HepG2 (cell line): ENCODE data around the gene SLC6A6. TPM values are rescaled to one million over a fixed set of nuclear protein-coding genes. Genes with fewer than 3 reads are reported as not detected.

Source experiments
- ATAC-seq: fragments of 200-7000 bp; cut with Tn5 transposase; 3 replicates; pipeline ENCODE4 v1.9.1; 2020; ENCODE audit warnings: mild to moderate bottlenecking, moderate library complexity
- BruUV-seq: library from RNA; stranded (reverse); fragments of 400-500 nt; replicated peaks from 2 replicates; lab custom pipeline; 2021; lab: Mats Ljungman, UMichigan
- CTCF ChIA-PET: fragments of 300-600 bp; formaldehyde crosslinking; extraction: SDS; loops from one replicate; lab custom pipeline; 2021; ENCODE audit warnings: low total read pairs, inconsistent platforms, low intra/inter-chr PET ratio; lab: Yijun Ruan, JAX
- POLR2A ChIA-PET: fragments of 350-600 bp; sonication (Branson Sonifier 250); formaldehyde crosslinking; loops from one replicate; lab custom pipeline; 2020; ENCODE audit warnings: antibody characterized with exemption, inconsistent platforms; lab: Yijun Ruan, JAX
- DNase-seq: peaks from one replicate; pipeline ENCODE4 v3.0.0-alpha.2; 2015; ENCODE audit warnings: low spot score
- FAIRE-seq: peaks from 3 replicates; lab custom pipeline; 2011; peaks lifted over from hg19 to GRCh38; lab: Jason Lieb, UNC
- H2AFZ ChIP-seq: one replicate; pipeline ENCODE4 v1.6.1; 2011; ENCODE audit warnings: low read length, inconsistent platforms
- H3K27ac ChIP-seq: fragments of 300-600 bp; 3 replicates; pipeline ENCODE4 v1.8.0; 2011; ENCODE audit warnings: mixed run types, mild to moderate bottlenecking, mixed read lengths, low read length, inconsistent platforms; ENCODE audit not compliant: insufficient read depth; ENCODE audit errors: extremely low read length
- H3K27me3 ChIP-seq, 2 experiments: fragments of 200-600 bp in 1 of 2; 2 replicates in 1 of 2; 3 replicates in 1 of 2; pipeline versions ENCODE4 v1.6.0 to v1.8.0; 2011; ENCODE audit warnings: low read length in 2 of 2, mild to moderate bottlenecking in 2 of 2, moderate library complexity in 2 of 2, inconsistent platforms in 1 of 2; ENCODE audit not compliant: insufficient read depth in 2 of 2, control insufficient read depth in 1 of 2
- H3K36me3 ChIP-seq, 2 experiments: fragments of 200-600 bp in 1 of 2; replicated peaks in 1 of 2; 2 replicates in 1 of 2; 3 replicates in 1 of 2; pipeline versions ENCODE4 v1.5.1 to v1.8.0; 2011; ENCODE audit warnings: low read length in 2 of 2, inconsistent platforms in 1 of 2; ENCODE audit not compliant: insufficient read depth in 2 of 2, control insufficient read depth in 1 of 2
- H3K4me1 ChIP-seq: 2 replicates; pipeline ENCODE4 v1.5.1; 2012; ENCODE audit warnings: low read length, inconsistent platforms; ENCODE audit not compliant: insufficient read depth
- H3K4me2 ChIP-seq: 2 replicates; pipeline ENCODE4 v1.6.0; 2011; ENCODE audit warnings: low read depth, low read length, inconsistent platforms
- H3K4me3 ChIP-seq, 3 experiments: fragments of 200-600 bp in 1 of 3; sonication (generic), shearing (Covaris generic) in 1 of 3; replicated peaks in 1 of 3; 2 replicates each; pipeline ENCODE4 v1.5.1; 2011 to 2016; ENCODE audit warnings: low read length in 3 of 3, inconsistent platforms in 2 of 3, low read depth in 2 of 3, mild to moderate bottlenecking in 2 of 3, control low read depth in 1 of 3, mixed read lengths in 1 of 3; ENCODE audit not compliant: insufficient read depth in 1 of 3
- H3K79me2 ChIP-seq: one replicate; pipeline ENCODE4 v1.6.1; 2011; ENCODE audit warnings: low read length, inconsistent platforms; ENCODE audit not compliant: insufficient read depth
- H3K9ac ChIP-seq: 2 replicates; pipeline ENCODE4 v1.6.0; 2011; ENCODE audit warnings: mild to moderate bottlenecking, low read depth, low read length, inconsistent platforms; ENCODE audit not compliant: insufficient read depth
- H3K9me3 ChIP-seq: 2 replicates; pipeline ENCODE4 v1.5.1; 2012; ENCODE audit warnings: mild to moderate bottlenecking, low read length
- H4K20me1 ChIP-seq: 2 replicates; pipeline ENCODE4 v1.6.0; 2011; ENCODE audit warnings: inconsistent platforms, mild to moderate bottlenecking, low read length, moderate library complexity; ENCODE audit not compliant: insufficient read depth
- MYNN ChIP-seq: sonication (generic); formaldehyde crosslinking; IDR thresholded peaks from 2 replicates; pipeline ENCODE4 v1.4.0; 2020; ENCODE audit warnings: mild to moderate bottlenecking, low read depth, missing genetic modification reagents
- RARG ChIP-seq: sonication (generic); formaldehyde crosslinking; IDR thresholded peaks from 2 replicates; pipeline ENCODE4 v1.4.0; 2020; ENCODE audit warnings: low read depth, mild to moderate bottlenecking, missing genetic modification reagents
- ZFP36L2 ChIP-seq: sonication (generic); formaldehyde crosslinking; IDR thresholded peaks from 2 replicates; pipeline ENCODE4 v1.4.0; 2020; ENCODE audit warnings: missing genetic modification reagents
- ZFP90 ChIP-seq: sonication (generic); formaldehyde crosslinking; IDR thresholded peaks from 2 replicates; pipeline ENCODE4 v1.8.0; 2022; ENCODE audit warnings: missing genetic modification reagents, mild to moderate bottlenecking, inconsistent platforms, borderline replicate concordance
- ZFYVE20 ChIP-seq: sonication (generic); formaldehyde crosslinking; IDR thresholded peaks from 2 replicates; pipeline ENCODE4 v1.8.0; 2023; ENCODE audit warnings: low read depth, mild to moderate bottlenecking, moderate library complexity, missing genetic modification reagents, borderline replicate concordance
- ZNF20 ChIP-seq: sonication (generic); formaldehyde crosslinking; IDR thresholded peaks from 2 replicates; pipeline ENCODE4 v1.4.0; 2020; ENCODE audit warnings: mild to moderate bottlenecking, moderate library complexity, missing genetic modification reagents
- ZNF232 ChIP-seq: sonication (generic); formaldehyde crosslinking; IDR thresholded peaks from 2 replicates; pipeline ENCODE4 v1.4.0; 2020; ENCODE audit warnings: missing genetic modification reagents, borderline replicate concordance
- ZNF350 ChIP-seq: sonication (generic); formaldehyde crosslinking; IDR thresholded peaks from 2 replicates; pipeline ENCODE4 v1.4.0; 2020; ENCODE audit warnings: mild to moderate bottlenecking, low read depth, missing genetic modification reagents, borderline replicate concordance
- ZNF44 ChIP-seq: sonication (generic); formaldehyde crosslinking; IDR thresholded peaks from 2 replicates; pipeline ENCODE4 v1.5.1; 2020; ENCODE audit warnings: mild to moderate bottlenecking, missing genetic modification reagents
- ZNF460 ChIP-seq: sonication (generic); formaldehyde crosslinking; IDR thresholded peaks from 2 replicates; pipeline ENCODE4 v1.5.1; 2020; ENCODE audit warnings: missing genetic modification reagents, mild to moderate bottlenecking, borderline replicate concordance
- ZNF557 ChIP-seq: sonication (generic); formaldehyde crosslinking; IDR thresholded peaks from 2 replicates; pipeline ENCODE4 v1.4.0; 2020; ENCODE audit warnings: missing genetic modification reagents
- ZNF644 ChIP-seq: IDR thresholded peaks from 2 replicates; pipeline ENCODE4 v1.6.1; 2016; ENCODE audit warnings: low read depth
- WGBS: methylation state at CpG from one replicate; pipeline ENCODE4 v1.1.6; 2017; ENCODE audit warnings: low lambda C conversion rate; 5-methylcytosine and 5-hydroxymethylcytosine counted together
- in situ Hi-C: cut with HindIII; loops from 2 replicates; pipeline ENCODE4 v1.10.0; 2017; ENCODE audit warnings: low pct_unique_long_range_greater_than_20kb; ENCODE audit not compliant: extremely low pct_ligation_motif_present
- intact Hi-C: fragments of 100-400 bp; cut with micrococcal nuclease; formaldehyde crosslinking; loops from one replicate; pipeline ENCODE4 v1.10.0; 2022; ENCODE audit not compliant: unreplicated experiment
- polyA plus RNA-seq, 8 experiments: library from polyadenylated mRNA; depleted of rRNA in 3 of 8; stranded (reverse) in 7 of 8; unstranded in 1 of 8; fragments of >200 nt; fragmentation: Illumina TruSeq in 4 of 8; extraction: Trizol in 4 of 8; gene quantifications; 2 replicates each; pipeline versions ENCODE4 v1.2.1 to v1.2.3, GENCODE V29; 2011 to 2016; ENCODE audit warnings: low read depth in 4 of 8, missing spikeins in 1 of 8, mixed read lengths in 1 of 8; ENCODE audit not compliant: insufficient read depth in 1 of 8
- total RNA-seq, 5 experiments: library from RNA; depleted of rRNA; stranded (reverse); fragments of >200 nt; fragmentation: Illumina TruSeq; extraction: Trizol; gene quantifications; 2 replicates each; pipeline ENCODE4 v1.2.3, GENCODE V29; 2016; ENCODE audit warnings: low read depth in 1 of 5
- TF ChIP-seq, protein P1 (sequence below): sonication (generic); formaldehyde crosslinking; conservative IDR thresholded peaks from 2 replicates; pipeline ENCODE4 v1.8.0; 2022; ENCODE audit warnings: mild to moderate bottlenecking, moderate library complexity, missing genetic modification reagents
- TF ChIP-seq, protein P2 (sequence below): sonication (generic); formaldehyde crosslinking; IDR thresholded peaks from 2 replicates; pipeline ENCODE4 v1.4.0; 2020; ENCODE audit warnings: missing genetic modification reagents, borderline replicate concordance

SLC6A6 gene
- total and polyA plus RNA-seq, 2 of the 13 experiments (the other 11 are each of a cell fraction or from before 2014, with no cell fraction given): 14.1 to 20.7 TPM

GRCh38 chr3:14445773-14446172 is 43.4 kb downstream of the SLC6A6 start:
- CTCF ChIA-PET: no interaction called here
- intact Hi-C loops: no loop called here

More at GRCh38 chr3:14445773-14446172, 43.4 kb downstream of the SLC6A6 start:
- TF ChIP-seq, protein P1, sequence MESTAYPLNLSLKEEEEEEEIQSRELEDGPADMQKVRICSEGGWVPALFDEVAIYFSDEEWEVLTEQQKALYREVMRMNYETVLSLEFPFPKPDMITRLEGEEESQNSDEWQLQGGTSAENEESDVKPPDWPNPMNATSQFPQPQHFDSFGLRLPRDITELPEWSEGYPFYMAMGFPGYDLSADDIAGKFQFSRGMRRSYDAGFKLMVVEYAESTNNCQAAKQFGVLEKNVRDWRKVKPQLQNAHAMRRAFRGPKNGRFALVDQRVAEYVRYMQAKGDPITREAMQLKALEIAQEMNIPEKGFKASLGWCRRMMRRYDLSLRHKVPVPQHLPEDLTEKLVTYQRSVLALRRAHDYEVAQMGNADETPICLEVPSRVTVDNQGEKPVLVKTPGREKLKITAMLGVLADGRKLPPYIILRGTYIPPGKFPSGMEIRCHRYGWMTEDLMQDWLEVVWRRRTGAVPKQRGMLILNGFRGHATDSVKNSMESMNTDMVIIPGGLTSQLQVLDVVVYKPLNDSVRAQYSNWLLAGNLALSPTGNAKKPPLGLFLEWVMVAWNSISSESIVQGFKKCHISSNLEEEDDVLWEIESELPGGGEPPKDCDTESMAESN (CRISPR knock-in tag): no peak
- TF ChIP-seq ZNF460 (CRISPR knock-in tag): no peak
- TF ChIP-seq, protein P2, sequence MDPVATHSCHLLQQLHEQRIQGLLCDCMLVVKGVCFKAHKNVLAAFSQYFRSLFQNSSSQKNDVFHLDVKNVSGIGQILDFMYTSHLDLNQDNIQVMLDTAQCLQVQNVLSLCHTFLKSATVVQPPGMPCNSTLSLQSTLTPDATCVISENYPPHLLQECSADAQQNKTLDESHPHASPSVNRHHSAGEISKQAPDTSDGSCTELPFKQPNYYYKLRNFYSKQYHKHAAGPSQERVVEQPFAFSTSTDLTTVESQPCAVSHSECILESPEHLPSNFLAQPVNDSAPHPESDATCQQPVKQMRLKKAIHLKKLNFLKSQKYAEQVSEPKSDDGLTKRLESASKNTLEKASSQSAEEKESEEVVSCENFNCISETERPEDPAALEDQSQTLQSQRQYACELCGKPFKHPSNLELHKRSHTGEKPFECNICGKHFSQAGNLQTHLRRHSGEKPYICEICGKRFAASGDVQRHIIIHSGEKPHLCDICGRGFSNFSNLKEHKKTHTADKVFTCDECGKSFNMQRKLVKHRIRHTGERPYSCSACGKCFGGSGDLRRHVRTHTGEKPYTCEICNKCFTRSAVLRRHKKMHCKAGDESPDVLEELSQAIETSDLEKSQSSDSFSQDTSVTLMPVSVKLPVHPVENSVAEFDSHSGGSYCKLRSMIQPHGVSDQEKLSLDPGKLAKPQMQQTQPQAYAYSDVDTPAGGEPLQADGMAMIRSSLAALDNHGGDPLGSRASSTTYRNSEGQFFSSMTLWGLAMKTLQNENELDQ: no peak
- TF ChIP-seq MYNN (CRISPR knock-in tag): no peak
- no peak for TF ChIP-seq ZNF44
- TF ChIP-seq ZFYVE20 (CRISPR knock-in tag): no peak
- no peak for TF ChIP-seq ZNF557 (CRISPR knock-in tag)
- no peak for TF ChIP-seq ZNF232 (CRISPR knock-in tag)
- TF ChIP-seq ZFP90 (CRISPR knock-in tag): no peak
- TF ChIP-seq ZNF350 (CRISPR knock-in tag): no peak
- no peak for TF ChIP-seq RARG (CRISPR knock-in tag)
- TF ChIP-seq ZNF20 (CRISPR knock-in tag): no peak
- no peak for TF ChIP-seq ZFP36L2 (CRISPR knock-in tag)
- no peak for TF ChIP-seq ZNF644 (CRISPR knock-in tag)
- Histone ChIP-seq H3K27ac (no peak overlapping the region), H2AFZ (no peak overlapping the region), H3K9ac (no peak overlapping the region), H3K79me2 (no peaks in the 10 kb centered on the region), H3K27me3 (no peaks in the 10 kb centered on the region), H3K4me1 (no peaks in the 10 kb centered on the region), H3K36me3 (peaks cover 28 to 63% of the 10 kb centered on the region in 2 experiments; a peak in 4 of 5 replicates), H4K20me1 (no peaks in the 10 kb centered on the region), H3K4me2 (no peak overlapping the region), H3K9me3 (no peaks in the 10 kb centered on the region), H3K4me3 (no peak overlapping the region)
- POLR2A ChIA-PET: no interaction called here
- ATAC-seq (no peak), FAIRE-seq (no peak), DNase-seq (no peak)
- 100% methylated on average over 4 of the region's 4 CpGs for WGBS
- in situ Hi-C loops: no loop called here
- BruUV-seq: no TSS peak
